ENCODE data around the gene CTDSPL.
A peak's percentile ranks its signal among the peaks of the same experiment; 100 is the strongest.

CTDSPL gene

DNA sequence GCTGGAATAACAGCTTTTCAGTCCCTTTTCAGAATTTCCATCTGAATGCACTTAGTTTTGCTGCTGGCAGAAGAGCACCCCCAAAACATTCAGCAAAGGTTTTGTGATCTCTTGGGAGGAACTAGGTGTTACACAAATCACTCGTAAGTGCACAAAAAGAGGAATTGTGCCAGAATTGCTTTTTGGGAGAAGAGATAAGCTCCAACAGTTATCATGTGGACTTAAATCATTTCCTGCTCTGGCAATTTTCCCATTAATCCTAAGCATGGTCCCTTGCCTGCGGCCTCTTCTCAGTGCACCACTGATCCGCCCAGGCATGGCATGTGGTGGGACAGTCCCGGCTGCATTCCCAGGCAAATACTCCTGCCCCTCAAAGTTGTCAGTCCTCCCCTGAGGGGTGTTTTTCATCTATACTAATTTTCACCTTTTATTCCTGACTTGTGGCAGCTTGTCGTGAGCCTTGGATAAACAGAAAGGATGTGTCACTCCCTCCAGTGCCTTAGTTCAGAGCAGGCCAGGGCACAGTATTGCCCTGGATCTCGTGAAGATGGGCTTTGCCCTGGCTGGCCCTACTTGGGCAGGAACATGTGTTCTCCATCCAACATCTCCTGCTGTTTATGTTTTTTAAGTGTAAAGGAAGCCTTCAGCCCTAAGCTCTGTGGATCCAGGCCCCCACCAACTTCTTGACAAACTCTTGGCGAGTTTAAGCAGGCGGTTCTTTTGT lies 84.3 kb downstream of the CTDSPL start:
- DNase-seq, result no peak

DNA sequence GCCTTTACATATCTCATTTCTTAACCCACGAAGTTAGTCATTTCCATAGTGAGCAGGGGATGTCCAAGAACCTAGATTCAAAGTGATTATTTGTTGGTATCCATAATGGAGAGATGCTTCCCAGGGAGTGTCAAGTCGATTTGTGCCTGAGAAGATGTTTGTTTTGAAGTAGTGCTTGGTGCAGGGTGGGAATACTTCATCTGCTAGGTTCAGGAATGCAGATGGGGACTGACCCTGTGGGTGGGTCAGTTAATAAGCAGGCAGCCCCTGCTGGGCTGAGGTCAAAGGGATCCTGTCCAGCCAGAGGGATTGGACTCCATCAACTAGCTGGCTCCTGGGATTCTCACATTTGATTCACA lies 84.8 kb downstream of the CTDSPL start:
- DNase-seq, result no peak

DNA sequence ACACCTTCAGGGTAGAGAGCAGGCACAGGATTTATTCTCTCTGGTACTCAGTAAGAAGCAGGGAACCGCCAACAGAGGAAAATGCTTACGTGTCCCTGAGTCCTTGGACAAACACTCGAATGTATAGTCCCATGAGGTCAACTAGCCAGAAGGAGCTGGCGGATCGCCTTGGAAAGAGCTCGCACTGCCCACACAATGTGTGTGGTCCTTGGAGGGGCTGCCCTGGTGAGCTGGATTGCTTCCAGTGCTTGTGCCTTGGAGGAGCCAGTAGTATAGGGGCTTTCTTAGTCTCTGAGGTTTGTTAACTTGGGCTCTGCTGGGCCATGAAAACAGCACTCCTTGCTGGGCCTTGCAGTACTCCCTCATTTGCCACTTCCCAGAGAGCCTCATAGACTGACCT lies 88.2 kb downstream of the CTDSPL start:
- no peak for DNase-seq

DNA sequence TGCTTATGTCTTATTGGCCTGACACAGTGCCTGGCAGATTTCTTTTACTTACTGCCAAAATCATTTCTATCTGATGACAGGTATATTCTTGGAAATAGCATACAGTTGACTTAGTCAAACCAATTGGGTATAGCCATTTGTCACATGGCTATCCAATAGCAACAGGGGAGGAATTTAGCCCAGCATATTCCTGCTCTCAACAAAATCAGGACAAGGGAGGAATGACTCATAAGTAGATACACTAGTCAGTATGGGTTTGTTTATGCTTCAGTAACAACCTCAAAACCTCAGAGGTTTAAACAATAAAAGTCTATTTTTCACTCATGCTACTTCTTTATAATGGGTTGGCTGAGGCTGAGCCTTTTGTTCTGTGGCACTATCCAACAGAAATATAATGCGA lies 90.9 kb downstream of the CTDSPL start:
- no peak for DNase-seq

DNA sequence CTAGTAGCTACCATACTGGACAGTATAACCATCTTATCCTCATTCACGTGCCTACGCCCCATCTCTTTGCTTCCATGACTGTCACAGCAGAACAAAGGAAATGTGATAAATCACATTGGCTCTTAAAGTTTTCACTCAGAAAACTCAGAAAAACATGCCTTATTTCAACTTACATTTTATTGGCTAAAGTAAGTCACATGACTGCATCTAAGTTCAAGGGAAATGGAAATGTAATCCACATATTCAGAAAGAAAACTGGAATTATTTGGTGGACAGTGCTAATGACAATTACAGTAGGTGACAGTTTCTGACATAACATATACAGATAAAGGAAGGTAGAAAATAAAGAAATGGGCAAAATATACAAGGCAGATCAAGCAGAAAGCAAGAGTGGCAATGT lies 91.5 kb downstream of the CTDSPL start:
- no peak for DNase-seq

- DNase-seq, result no peak
These were observed 92.2 kb downstream of the CTDSPL start for GRCh38 chr3:37953707-37954394.

DNA sequence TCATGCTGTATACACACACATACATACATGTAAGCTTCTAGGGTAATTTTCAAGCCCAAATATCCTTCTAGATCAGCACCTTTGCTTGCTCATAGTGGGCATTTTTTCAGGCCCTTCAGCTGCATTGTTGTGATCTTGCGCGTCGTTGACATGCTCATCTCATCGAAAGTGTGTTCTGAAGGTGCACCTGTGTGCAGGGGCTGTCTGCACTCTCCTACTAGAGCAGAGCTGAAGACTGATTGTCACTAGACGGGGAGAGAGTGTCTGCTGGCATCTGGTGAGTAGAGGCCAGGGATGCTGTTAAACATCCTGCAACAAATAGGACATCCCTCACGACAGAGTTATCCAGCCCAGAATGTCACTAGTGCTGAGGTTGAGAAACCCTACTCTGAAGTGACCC lies 93.2 kb downstream of the CTDSPL start:
- DNase-seq, result no peak

- no peak for DNase-seq
These were observed 94.4 kb downstream of the CTDSPL start for GRCh38 chr3:37955918-37956707.

GRCh38 chr3:37956723-37957538 lies 95.3 kb downstream of the CTDSPL start:
- DNase-seq, result no peak

DNA sequence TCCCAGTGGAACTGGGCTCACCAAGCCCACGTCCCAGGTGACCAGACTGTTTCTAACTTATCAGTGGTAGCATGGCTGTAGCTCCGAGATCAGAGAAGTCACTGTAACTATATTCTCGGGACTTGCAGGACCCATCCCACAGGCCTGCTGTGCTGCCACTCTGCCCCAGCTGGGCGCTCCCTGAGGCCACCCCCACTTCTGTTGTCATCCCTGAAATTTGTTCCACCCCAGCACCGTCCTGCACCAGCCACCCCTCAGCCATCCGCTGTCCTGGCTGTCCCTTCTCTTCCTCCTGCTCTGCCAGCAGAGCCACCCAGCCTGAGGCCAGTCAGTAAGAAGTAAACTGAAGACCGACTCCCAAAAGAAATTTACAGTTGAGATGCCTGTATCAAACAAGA lies 95.9 kb downstream of the CTDSPL start:
- DNase-seq, result no peak

DNA sequence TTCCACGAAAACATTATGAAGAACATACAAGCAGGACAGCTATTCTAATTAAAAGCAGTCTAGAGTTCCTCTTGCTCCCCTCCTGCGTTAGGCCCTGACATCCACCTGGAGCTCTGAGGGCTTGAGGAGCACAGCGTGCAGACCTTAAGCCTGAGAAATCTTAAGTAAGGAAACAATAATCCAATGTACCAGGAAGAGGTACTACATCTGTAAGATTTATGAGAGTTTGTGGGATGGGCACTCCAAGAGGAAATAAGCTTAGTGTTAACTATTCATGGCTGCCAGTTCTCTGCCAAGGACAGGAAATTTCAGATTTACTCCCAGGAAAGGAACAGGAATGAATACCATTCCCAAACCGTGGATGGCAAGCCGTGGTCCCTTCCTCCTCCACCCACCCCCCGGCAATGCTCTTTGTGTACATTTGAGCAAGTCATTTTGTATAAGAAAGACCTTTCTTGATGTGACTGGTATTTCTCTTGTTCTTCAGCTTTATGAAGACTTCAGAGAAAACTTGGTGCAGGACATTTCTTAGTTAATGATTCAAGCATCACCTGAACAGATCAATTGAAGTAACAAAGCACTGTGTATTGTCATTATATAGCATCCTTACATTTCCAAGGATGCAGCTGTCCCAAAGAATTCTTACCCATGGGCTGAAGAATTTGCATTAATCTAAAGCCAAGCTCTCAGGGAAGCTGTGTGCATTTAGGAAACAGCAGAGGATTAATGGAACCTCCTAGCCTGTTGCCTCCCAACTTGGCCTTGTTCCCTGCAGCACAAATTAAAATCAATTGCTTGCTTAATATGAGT lies 100.1 kb downstream of the CTDSPL start:
- no peak for DNase-seq

GRCh38 chr3:37963016-37963415 lies 101.3 kb downstream of the CTDSPL start:
- no peak for DNase-seq

DNA sequence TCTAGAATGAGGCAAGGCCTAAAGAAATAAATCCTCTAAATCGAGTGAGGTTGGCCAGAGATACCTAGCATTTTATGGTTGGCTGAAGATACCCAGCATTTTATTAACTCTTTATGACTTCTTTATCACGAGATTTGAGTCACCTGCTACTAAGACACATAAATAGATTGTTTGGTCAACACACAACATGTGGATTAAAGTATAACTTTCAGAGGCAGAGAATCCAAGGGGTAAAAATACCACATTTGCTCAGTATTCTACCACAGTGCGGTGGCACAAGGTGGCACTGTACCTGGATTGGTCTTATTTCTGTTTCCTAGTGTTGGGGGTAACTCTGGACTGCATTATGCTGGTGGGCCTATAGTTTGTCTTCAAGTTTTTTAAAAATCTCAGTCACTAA lies 102.0 kb downstream of the CTDSPL start:
- DNase-seq, result no peak

DNA sequence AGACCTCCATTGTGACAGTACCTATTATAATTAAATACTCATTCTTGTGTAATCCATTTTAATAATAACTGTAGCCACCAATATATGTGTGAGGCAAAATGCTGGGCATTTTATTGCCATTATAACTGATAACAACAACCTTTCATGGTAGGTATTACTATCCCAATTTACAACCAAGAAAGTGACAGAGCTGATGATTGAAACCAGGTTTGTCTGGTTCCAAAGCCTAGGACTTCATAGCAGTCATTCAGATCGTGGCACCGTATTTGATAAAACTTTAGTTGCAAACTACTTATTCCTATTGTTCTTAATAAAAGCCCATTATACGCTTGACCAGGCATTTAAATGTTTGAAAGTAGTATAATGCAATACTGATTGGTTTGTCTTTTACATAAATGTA lies 102.5 kb downstream of the CTDSPL start:
- DNase-seq, result no peak

DNA sequence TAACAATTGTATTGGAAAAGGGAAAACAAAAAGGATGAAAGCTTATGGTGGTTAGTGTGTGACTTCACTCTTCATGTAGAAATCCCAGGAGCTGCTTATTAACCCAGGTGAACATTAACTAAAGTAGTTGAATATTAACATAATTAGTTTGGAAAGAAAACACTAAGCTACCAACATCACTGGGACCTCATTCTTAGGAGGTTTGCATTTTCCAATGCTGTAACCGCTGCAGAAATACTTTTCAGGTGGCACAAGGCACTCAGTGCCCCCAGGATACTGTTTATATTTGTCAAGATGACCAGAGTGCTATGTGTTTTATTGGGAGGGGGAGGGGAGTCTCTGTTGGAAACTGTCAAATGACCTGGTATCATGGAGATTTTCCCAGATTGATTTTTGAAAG lies 103.0 kb downstream of the CTDSPL start:
- DNase-seq, result no peak

DNA sequence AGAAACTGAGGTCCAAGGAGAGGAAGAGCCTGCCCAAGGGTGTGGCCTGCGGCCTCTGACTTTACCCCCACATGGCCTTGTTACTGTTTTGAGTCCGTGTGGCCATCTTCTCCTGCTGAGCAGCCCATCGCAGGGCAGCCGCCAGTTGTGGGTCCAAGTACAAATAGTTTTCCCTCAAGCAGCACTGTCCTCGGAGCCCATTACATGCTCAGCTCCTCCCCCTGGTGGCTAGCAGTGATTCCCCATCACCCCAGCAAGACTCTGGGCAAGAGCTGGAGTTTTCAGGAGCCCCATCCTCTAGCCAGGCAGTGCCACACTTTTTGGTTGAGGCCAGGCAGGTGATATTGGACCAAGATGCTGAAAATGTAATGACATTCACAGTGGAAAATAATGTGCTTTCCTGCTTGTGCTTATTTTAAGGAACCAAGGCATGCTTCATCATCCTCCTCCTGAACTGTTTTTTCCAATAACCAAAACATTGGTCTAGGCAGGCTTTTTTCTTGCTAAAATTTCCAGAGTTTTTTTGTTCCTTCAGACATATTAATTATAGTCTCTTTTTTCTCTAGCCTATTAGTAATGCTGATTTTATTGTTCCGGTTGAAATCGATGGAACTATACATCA lies 105.7 kb downstream of the CTDSPL start:
- DNase-seq, result peak; percentile 47 to 56

DNA sequence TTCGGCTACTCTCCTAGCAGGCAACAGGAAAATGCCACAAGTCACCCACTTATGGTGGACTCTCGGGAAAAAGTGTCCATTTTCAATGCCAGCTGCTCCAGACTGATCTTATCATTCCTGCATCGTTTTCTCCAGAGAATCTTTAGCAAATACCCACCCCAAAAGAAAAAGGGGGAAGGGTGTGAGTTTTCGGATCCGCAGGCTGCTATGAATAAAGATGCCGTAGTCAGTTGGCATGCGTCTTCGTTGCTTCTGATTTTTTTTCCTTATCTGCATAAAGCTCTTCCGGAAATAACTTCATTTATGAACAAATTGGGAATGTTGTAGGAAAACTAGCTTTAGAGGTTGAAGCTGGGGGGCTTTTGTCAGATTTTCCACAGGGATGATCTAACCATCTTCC lies 106.5 kb downstream of the CTDSPL start:
- DNase-seq, result no peak

GRCh38 chr3:37968813-37969595 lies 107.3 kb downstream of the CTDSPL start:
- no peak for DNase-seq

- DNase-seq, result no peak
These were observed 108.0 kb downstream of the CTDSPL start for GRCh38 chr3:37969596-37970100.

DNA sequence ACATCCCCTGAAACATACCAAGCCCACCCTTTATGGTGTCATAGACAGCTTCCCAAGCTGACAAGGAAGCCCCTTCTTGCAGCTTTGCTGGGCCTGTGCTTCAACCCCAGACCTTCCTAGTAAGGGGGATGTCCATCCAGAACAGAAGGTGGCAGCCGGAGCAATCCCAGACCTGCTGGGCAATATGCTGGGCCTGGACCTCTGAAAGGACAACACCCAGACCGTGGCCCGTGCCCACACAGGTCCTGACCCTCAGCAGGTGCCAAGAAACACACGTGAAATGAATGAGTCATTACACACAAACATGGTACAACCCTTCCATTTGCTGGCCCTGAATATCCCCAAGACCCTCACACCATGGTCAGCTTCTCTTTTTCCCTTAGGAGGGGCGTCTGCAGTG lies 109.1 kb downstream of the CTDSPL start:
- DNase-seq, result no peak

DNA sequence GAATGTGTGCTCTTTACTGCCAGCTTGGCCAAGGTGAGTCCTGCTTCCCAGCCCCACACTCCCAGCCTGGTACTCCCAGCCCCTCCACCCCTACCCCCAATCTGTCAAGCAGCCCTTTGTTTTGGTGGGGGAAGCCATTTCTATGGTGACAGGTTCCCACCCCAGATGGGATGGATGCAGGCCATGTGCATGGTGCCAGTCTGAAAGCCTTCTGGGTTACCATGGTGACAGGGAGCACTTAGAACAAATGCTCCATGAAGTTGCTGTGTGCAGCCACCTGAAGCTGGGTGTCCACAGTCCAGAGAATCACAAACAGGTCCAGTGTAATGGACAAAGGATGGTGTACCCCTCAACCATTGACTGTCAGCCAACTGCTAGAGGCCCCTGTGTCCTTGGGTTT lies 109.8 kb downstream of the CTDSPL start:
- no peak for DNase-seq
